Upper lobe of left lung (tissue), 6 donors: ENCODE results near the gene TACC2. TPM values are rescaled to one million over a fixed set of nuclear protein-coding genes. Genes with fewer than 3 reads are reported as not detected.

Source experiments
- ATAC-seq, 2 donors: fragments of 200-7000 bp; cut with Tn5 transposase; one replicate each; pipeline ENCODE4 v1.9.1; 2022; ENCODE audit warnings: mild to moderate bottlenecking in 2 of 2, moderate library complexity in 2 of 2; ENCODE audit not compliant: low FRiP score in 2 of 2
- DNase-seq, 2 donors: peaks; one replicate each; pipeline ENCODE4 v3.0.0-alpha.2; 2019 to 2020
- H3K27ac ChIP-seq, 4 donors: fragments of 200-600 bp; sonication (generic); one replicate each; pipeline ENCODE4 v1.5.1; 2016 to 2019
- H3K27me3 ChIP-seq, 4 donors: fragments of 200-600 bp; sonication (generic); one replicate each; pipeline ENCODE4 v1.5.1; 2017 to 2019
- H3K36me3 ChIP-seq, 4 donors: fragments of 200-600 bp; sonication (generic); one replicate each; pipeline ENCODE4 v1.5.1; 2016 to 2019
- H3K4me1 ChIP-seq, 4 donors: fragments of 200-600 bp; sonication (generic); one replicate each; pipeline ENCODE4 v1.5.1; 2018 to 2019
- H3K4me3 ChIP-seq, 4 donors: fragments of 200-600 bp; sonication (generic); one replicate each; pipeline ENCODE4 v1.5.1; 2017 to 2019; ENCODE audit warnings: mild to moderate bottlenecking in 2 of 4, moderate library complexity in 1 of 4
- H3K9me3 ChIP-seq, 4 donors: fragments of 200-600 bp; sonication (generic); one replicate each; pipeline ENCODE4 v1.5.1; 2018 to 2019
- CTCF ChIP-seq, 6 experiments: fragments of 450-650 bp in 4 of 6; fragments of 200-600 bp in 2 of 6; sonication (generic) in 2 of 6; IDR thresholded peaks; one replicate each; pipeline ENCODE4 v1.5.1; 2016 to 2019; ENCODE audit warnings: antibody characterized with exemption in 6 of 6
- EP300 ChIP-seq, 4 donors: sonication (generic); formaldehyde crosslinking; IDR thresholded peaks; one replicate each; pipeline ENCODE4 v1.5.1; 2017; ENCODE audit warnings: antibody characterized with exemption in 4 of 4, control low read depth in 2 of 4
- POLR2A ChIP-seq, 4 donors: fragments of 450-650 bp; IDR thresholded peaks; one replicate each; pipeline ENCODE4 v1.5.1; 2016 to 2017; ENCODE audit warnings: antibody characterized with exemption in 4 of 4, mild to moderate bottlenecking in 2 of 4
- POLR2AphosphoS5 ChIP-seq, 2 donors: sonication (generic); formaldehyde crosslinking; IDR thresholded peaks; one replicate each; pipeline ENCODE4 v1.5.1; 2017; ENCODE audit warnings: antibody characterized with exemption in 2 of 2
- WGBS, 2 donors: methylation state at CpG; one replicate each; pipeline ENCODE4 v1.1.5; 2017 to 2018; 5-methylcytosine and 5-hydroxymethylcytosine counted together
- total RNA-seq, 6 donors: library from RNA; depleted of rRNA in 4 of 6; stranded (reverse); fragments of >200 nt in 4 of 6; gene quantifications; one replicate each; pipeline versions ENCODE4 v1.1.0 to v1.2.1, GENCODE V29; 2016 to 2021
- donor health status: DM: no; HTN: no; CAD: no; lungs with moderate emphysema.
- donor health status: DM: no; HTN: yes; CAD: no; lungs with severe emphysema.

Gene TACC2
- total RNA-seq, 6 donors from 2014 or later = 158 to 701 (median 386) TPM

DNA sequence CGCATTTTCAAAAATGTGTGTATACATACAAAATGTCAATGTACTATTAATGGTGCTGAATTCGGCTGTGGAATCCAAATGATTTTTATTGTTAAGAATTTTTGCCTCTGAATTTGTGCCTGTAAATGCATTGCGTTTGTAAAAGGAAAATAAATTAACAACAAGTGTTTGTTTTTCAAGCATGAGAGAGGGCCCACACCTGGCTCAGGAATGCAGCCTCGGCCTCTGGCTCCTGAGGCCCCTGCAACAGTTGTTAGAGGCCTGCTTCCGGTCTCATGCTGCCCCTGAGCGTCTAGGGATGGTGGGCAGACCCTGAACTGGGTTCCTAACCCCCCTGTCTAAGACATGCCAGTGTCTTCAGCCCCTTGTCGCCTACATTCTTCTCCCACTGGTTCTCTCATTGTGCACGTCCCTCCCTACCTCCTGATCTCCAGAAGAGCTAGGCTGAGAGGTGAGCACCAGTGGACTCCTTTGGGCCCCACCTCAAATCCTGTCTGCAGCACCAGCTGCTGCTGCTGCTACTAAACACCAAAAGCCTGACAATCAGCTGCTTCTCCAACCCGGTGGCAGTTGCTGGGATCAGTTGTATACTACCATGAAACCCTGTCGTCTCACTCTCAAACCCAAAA, 280.2 kb downstream of the TACC2 start:
- 67 to 72% methylated on average over 9 to 10 of the region's 10 CpGs for WGBS, 2 donors
- H3K4me1 ChIP-seq = peaks cover 0 to 12% (median 7%) of the 10 kb centered on the region in 4 donors
- DNase-seq (peak in 1 of 2 donors; percentile 22), ATAC-seq (peak in 1 of 2 donors; percentile 64)
- no peaks in the 10 kb centered on the region for H3K27me3 ChIP-seq
- TF ChIP-seq EP300 (IDR thresholded peaks at IDR 0.05) (no peak), POLR2AphosphoS5 (IDR thresholded peaks at IDR 0.05) (no peak), CTCF (IDR thresholded peaks at IDR 0.05) (no peak), POLR2A (IDR thresholded peaks at IDR 0.05) (no peak)
- no peaks in the 10 kb centered on the region for H3K9me3 ChIP-seq
- peaks cover 0 to 21% (median 13%) of the 10 kb centered on the region in 4 donors for H3K36me3 ChIP-seq
- no peak overlapping the region for H3K4me3 ChIP-seq
- H3K27ac ChIP-seq = peak overlapping the region in 1 of 4 donors; percentile 56

DNA sequence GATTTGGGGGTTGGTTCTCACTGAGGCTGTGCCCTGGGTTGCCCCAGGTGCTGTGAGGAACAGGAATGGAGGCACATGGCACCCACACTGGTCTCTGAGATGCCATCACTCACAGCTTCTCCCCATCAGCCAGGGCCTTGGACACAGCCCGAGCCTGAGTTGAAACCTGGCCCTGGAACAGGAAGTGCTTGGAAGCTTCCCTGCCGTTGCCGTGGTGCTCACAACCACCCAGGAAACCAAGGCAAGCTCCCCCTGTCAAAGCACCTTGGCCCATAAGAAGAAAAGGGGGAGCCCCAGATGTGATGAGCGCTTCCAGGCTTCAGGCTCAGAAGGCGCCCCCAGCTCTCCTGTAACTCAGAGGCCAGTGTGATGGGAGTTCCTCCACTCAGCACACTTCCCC, 282.1 kb downstream of the TACC2 start, which contains the start of gene BTBD16:
Gene BTBD16 (plus strand): TSS at position 221 of the 400 bp plus-strand sequence. CDS start 3,786 bp downstream, outside the sequence.
- H3K4me1 ChIP-seq = peaks cover 0 to 12% (median 7%) of the 10 kb centered on the region in 4 donors
- ATAC-seq (peak in 1 of 2 donors; percentile 4), DNase-seq (peak in 1 of 2 donors; percentile 20)
- no peaks in the 10 kb centered on the region for H3K27me3 ChIP-seq
- WGBS, 2 donors = 56 to 100% methylated on average over 1 to 5 of the region's 5 CpGs
- no peak for TF ChIP-seq POLR2AphosphoS5 (IDR thresholded peaks at IDR 0.05)
- TF ChIP-seq EP300 (IDR thresholded peaks at IDR 0.05) = no peak
- no peak for TF ChIP-seq POLR2A (IDR thresholded peaks at IDR 0.05)
- TF ChIP-seq CTCF (IDR thresholded peaks at IDR 0.05) = no peak
- H3K9me3 ChIP-seq = no peaks in the 10 kb centered on the region
- no peak within 1 kb of the TSS for H3K4me3 ChIP-seq
- H3K36me3 ChIP-seq = peaks cover 0 to 12% (median 8%) of the 10 kb centered on the region in 4 donors
- no peak within 1 kb of the TSS for H3K27ac ChIP-seq

- H3K9me3 ChIP-seq = no peaks in the 10 kb centered on the region
- 88 to 89% methylated on average over 9 to 10 of the region's 10 CpGs for WGBS, 2 donors
- H3K27ac ChIP-seq = no peak overlapping the region
- ATAC-seq (no peak), DNase-seq (peak in 1 of 2 donors; percentile 16)
- no peak overlapping the region for H3K4me3 ChIP-seq
- no peaks in the 10 kb centered on the region for H3K27me3 ChIP-seq
- no peak for TF ChIP-seq POLR2AphosphoS5 (IDR thresholded peaks at IDR 0.05)
- no peak for TF ChIP-seq CTCF (IDR thresholded peaks at IDR 0.05)
- TF ChIP-seq POLR2A (IDR thresholded peaks at IDR 0.05) = no peak
- no peak for TF ChIP-seq EP300 (IDR thresholded peaks at IDR 0.05)
- no peaks in the 10 kb centered on the region for H3K4me1 ChIP-seq
- peaks cover 0 to 8% (median 2%) of the 10 kb centered on the region in 4 donors for H3K36me3 ChIP-seq
Measured at GRCh38 chr10:122273966-122274545, 285.1 kb downstream of the TACC2 start.

DNA sequence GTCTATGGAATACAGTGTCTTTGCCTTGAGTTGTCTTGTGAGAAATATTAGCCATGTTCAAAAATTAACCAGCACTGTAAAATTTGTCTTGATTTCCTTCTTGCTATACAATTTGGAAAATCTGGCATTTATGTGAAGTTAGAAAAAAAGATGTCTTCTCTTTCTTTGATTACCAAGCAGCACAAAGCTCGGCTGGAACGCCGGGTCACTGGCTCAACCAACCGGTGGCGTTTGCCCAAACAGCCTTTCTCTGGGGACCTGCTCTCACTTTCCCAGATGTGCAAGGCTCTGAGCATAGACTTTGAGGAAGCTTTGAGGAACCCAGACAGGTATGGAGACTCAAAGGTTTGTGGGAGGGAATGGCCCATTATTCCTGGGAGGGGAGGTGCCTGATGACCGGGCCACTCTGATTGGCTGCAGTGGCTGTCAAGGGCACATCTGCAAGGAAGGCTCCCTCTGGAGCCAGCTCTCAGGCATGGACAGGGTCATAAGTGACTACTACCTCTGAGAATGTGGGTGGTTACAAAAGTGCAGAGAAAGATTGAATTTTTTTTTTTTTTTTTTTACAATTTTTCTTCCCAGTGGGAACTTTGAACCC, 287.7 kb downstream of the TACC2 start:
- DNase-seq = peak in 1 of 2 donors; percentile 18
- Histone ChIP-seq H3K36me3 (no peaks in the 10 kb centered on the region), H3K4me1 (no peaks in the 10 kb centered on the region), H3K27me3 (no peaks in the 10 kb centered on the region), H3K27ac (no peak overlapping the region), H3K9me3 (no peaks in the 10 kb centered on the region), H3K4me3 (no peak overlapping the region)
- WGBS, 2 donors = 90 to 93% methylated on average over 6 of the region's 6 CpGs
- TF ChIP-seq POLR2A (IDR thresholded peaks at IDR 0.05) = no peak
- no peak for ATAC-seq

DNA sequence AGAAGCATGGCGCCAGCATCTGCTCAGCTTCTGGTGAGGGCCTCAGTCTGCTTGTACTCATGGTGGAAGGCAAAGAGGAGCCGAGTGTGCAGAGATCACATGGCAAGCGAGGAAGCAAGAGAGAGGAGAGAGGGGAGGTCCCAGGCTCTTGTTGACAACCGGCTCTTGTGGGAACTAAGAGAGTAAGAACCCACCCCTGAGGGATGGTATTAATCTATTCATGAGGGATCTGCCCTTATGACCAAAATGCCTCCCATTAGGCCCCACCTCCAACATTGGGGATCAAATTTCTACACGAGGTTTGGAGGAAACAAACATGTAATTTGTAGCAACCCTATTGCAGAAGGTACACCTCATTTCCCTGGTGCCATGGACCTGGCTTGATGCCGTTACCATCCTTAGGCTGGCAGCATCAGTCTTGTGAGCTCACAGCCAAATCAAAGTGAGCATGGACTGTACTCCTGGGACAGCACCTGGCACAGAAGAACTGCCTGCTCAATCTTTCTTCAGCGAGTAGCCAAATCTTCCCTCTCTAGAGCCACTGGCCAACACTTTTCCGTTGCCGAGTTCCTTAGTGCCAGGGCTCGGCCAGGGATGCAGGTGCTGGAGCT, 288.7 kb downstream of the TACC2 start:
- Histone ChIP-seq H3K4me3 (no peak overlapping the region), H3K9me3 (no peaks in the 10 kb centered on the region), H3K36me3 (no peaks in the 10 kb centered on the region), H3K27me3 (no peaks in the 10 kb centered on the region), H3K27ac (no peak overlapping the region), H3K4me1 (no peaks in the 10 kb centered on the region)
- 73 to 80% methylated on average over 9 to 10 of the region's 10 CpGs for WGBS, 2 donors
- no peak for TF ChIP-seq EP300 (IDR thresholded peaks at IDR 0.05)
- TF ChIP-seq POLR2A (IDR thresholded peaks at IDR 0.05) = no peak
- no peak for TF ChIP-seq POLR2AphosphoS5 (IDR thresholded peaks at IDR 0.05)
- no peak for TF ChIP-seq CTCF (IDR thresholded peaks at IDR 0.05)
- ATAC-seq (no peak), DNase-seq (peak in 1 of 2 donors; percentile 15)
